ENCODE data around the gene TTI1. TPM values are rescaled to one million over a fixed set of nuclear protein-coding genes. Genes with fewer than 3 reads are reported as not detected.

Gene TTI1
- total RNA-seq, 1 donor from 2014 or later: 18.0 TPM

GRCh38 chr20:37956107-37956585, 77.1 kb downstream of the TTI1 start:
- H3K4me3 ChIP-seq: no peak overlapping the region
- no peak for DNase-seq (ENCODE audit: low spot score in 2 of 2)
- intact Hi-C loops (cut with DNase I): no loop called here
- no peaks in the 10 kb centered on the region for H3K9me3 ChIP-seq
- no peak for TF ChIP-seq CTCF (IDR thresholded peaks at IDR 0.05)
- H3K36me3 ChIP-seq: no peaks in the 10 kb centered on the region
- H3K4me1 ChIP-seq: no peaks in the 10 kb centered on the region
- H3K27me3 ChIP-seq: no peaks in the 10 kb centered on the region
- H3K27ac ChIP-seq: no peak overlapping the region

GRCh38 chr20:37955511-37955910, 77.7 kb downstream of the TTI1 start:
- Histone ChIP-seq H3K27ac (no peak overlapping the region), H3K27me3 (no peaks in the 10 kb centered on the region), H3K9me3 (no peaks in the 10 kb centered on the region), H3K4me3 (no peak overlapping the region), H3K36me3 (no peaks in the 10 kb centered on the region), H3K4me1 (no peaks in the 10 kb centered on the region)
- intact Hi-C loops (cut with DNase I): no loop called here
- TF ChIP-seq CTCF (IDR thresholded peaks at IDR 0.05): no peak
- no peak for DNase-seq (ENCODE audit: low spot score in 2 of 2)

GRCh38 chr20:37954626-37955025, 78.6 kb downstream of the TTI1 start:
- Histone ChIP-seq H3K27me3 (no peaks in the 10 kb centered on the region), H3K27ac (no peak overlapping the region), H3K4me3 (no peak overlapping the region), H3K36me3 (no peaks in the 10 kb centered on the region), H3K9me3 (no peaks in the 10 kb centered on the region), H3K4me1 (no peaks in the 10 kb centered on the region)
- intact Hi-C loops (cut with DNase I): no loop called here
- DNase-seq (ENCODE audit: low spot score in 2 of 2): no peak
- TF ChIP-seq CTCF (IDR thresholded peaks at IDR 0.05): no peak

GRCh38 chr20:37954190-37954589, 79.1 kb downstream of the TTI1 start:
- no peaks in the 10 kb centered on the region for H3K9me3 ChIP-seq
- H3K27me3 ChIP-seq: no peaks in the 10 kb centered on the region
- no peak overlapping the region for H3K27ac ChIP-seq
- intact Hi-C loops (cut with DNase I): no loop called here
- no peaks in the 10 kb centered on the region for H3K36me3 ChIP-seq
- H3K4me3 ChIP-seq: no peak overlapping the region
- TF ChIP-seq CTCF (IDR thresholded peaks at IDR 0.05): no peak
- DNase-seq (ENCODE audit: low spot score in 2 of 2): no peak
- H3K4me1 ChIP-seq: no peaks in the 10 kb centered on the region

GRCh38 chr20:37948956-37949355, 84.3 kb downstream of the TTI1 start:
- H3K36me3 ChIP-seq: no peaks in the 10 kb centered on the region
- no peaks in the 10 kb centered on the region for H3K9me3 ChIP-seq
- H3K27me3 ChIP-seq: no peaks in the 10 kb centered on the region
- no peak for DNase-seq (ENCODE audit: low spot score in 2 of 2)
- TF ChIP-seq CTCF (IDR thresholded peaks at IDR 0.05): no peak
- H3K4me1 ChIP-seq: no peaks in the 10 kb centered on the region
- intact Hi-C loops (cut with DNase I): no loop called here
- H3K4me3 ChIP-seq: no peak overlapping the region
- H3K27ac ChIP-seq: no peak overlapping the region

GRCh38 chr20:37947943-37948342, 85.3 kb downstream of the TTI1 start:
- H3K4me1 ChIP-seq: no peaks in the 10 kb centered on the region
- intact Hi-C loops (cut with DNase I): no loop called here
- no peak overlapping the region for H3K27ac ChIP-seq
- H3K36me3 ChIP-seq: no peaks in the 10 kb centered on the region
- DNase-seq (ENCODE audit: low spot score in 2 of 2): no peak
- no peaks in the 10 kb centered on the region for H3K27me3 ChIP-seq
- H3K9me3 ChIP-seq: no peaks in the 10 kb centered on the region
- TF ChIP-seq CTCF (IDR thresholded peaks at IDR 0.05): no peak
- H3K4me3 ChIP-seq: no peak overlapping the region

Data from ascending aorta (tissue), 2 donors.